GM21737 (cell line): ENCODE data around the gene B4GALT4.
"Not testable (repeated sequence)": the region's sequence is repeated elsewhere in the genome, so short reads cannot be mapped to it uniquely, and the experiment has no call there.

ENCODE experiments used
- ATAC-seq: cut with Tn5 transposase; IDR thresholded peaks from one replicate; pipeline ENCODE4 v1.9.1; 2021; ENCODE audit warnings: mild to moderate bottlenecking, moderate library complexity; ENCODE audit not compliant: unreplicated experiment

The B4GALT4 gene

GRCh38 chr3:119205685-119206084 lies 35.0 kb downstream of the B4GALT4 start:
- no peak for ATAC-seq

DNA sequence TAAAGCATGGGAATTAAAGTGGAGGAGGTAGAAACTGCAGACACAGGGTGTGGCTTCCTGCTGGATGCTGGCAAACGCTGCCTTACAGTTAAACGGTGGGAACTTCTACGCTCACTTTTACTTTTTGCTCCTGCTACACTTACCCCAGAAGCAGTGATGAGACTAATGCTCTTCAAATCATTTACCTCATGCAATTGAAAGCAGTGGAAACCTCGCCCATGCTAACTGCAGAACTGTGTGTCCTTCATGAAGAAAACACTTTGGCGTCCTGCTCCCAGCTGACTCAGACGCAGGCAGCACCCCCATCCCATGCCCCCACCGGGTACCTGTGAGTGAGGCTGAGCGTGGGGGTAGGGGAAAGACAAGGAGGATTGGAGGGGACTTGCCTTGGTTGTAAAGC lies 35.5 kb downstream of the B4GALT4 start:
- ATAC-seq, result no peak

GRCh38 chr3:119195911-119196310 lies 44.8 kb downstream of the B4GALT4 start:
- ATAC-seq, result no peak

DNA sequence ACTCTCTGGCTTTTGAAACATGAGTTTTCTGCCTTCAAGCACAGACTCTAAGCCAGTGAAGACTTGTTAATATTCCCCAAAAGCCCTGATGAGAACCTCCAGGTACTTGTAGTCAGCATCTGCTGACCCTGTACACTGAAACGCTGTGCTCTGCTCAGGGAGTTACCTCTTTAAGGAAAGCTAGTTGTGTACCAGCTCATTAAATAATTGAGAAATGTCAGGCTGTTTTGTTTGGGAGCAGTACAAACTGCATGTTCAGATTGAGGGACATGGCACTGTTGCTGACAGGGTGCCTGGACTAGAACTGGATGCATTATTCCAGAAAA lies 45.6 kb downstream of the B4GALT4 start:
- no peak for ATAC-seq

GRCh38 chr3:119194237-119195150 lies 46.2 kb downstream of the B4GALT4 start:
- no peak for ATAC-seq

GRCh38 chr3:119191800-119192199 lies 48.9 kb downstream of the B4GALT4 start:
- ATAC-seq, result no peak

GRCh38 chr3:119187266-119187665 lies 53.4 kb downstream of the B4GALT4 start:
- ATAC-seq, result no peak

- ATAC-seq, result no peak
These were observed 55.7 kb downstream of the B4GALT4 start for GRCh38 chr3:119184796-119185570.

- ATAC-seq, result no peak
These were observed 56.6 kb downstream of the B4GALT4 start for GRCh38 chr3:119184111-119184510.

GRCh38 chr3:119181765-119182164 lies 58.9 kb downstream of the B4GALT4 start:
- no peak for ATAC-seq

- ATAC-seq, result no peak
These were observed 63.4 kb downstream of the B4GALT4 start for GRCh38 chr3:119177321-119177720.

DNA sequence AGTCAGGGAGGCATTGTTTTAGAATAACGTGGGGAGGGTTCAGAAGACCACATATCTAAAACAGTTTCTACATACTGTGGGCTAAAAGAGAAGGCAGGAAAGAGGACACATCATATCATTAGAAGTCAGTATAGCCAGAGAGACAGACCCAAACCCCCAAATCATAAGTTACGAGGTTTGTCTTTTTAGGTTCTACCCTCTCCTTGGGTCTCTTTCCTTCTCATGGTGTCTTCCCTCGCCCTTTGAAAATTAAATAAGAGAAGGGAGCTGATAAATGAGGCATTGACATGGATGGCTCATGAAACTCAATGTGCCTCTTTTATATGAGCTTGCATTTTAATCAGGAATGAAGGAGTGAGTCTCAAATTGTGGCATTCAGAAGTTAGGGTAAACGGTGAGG lies 63.9 kb downstream of the B4GALT4 start:
- no peak for ATAC-seq

DNA sequence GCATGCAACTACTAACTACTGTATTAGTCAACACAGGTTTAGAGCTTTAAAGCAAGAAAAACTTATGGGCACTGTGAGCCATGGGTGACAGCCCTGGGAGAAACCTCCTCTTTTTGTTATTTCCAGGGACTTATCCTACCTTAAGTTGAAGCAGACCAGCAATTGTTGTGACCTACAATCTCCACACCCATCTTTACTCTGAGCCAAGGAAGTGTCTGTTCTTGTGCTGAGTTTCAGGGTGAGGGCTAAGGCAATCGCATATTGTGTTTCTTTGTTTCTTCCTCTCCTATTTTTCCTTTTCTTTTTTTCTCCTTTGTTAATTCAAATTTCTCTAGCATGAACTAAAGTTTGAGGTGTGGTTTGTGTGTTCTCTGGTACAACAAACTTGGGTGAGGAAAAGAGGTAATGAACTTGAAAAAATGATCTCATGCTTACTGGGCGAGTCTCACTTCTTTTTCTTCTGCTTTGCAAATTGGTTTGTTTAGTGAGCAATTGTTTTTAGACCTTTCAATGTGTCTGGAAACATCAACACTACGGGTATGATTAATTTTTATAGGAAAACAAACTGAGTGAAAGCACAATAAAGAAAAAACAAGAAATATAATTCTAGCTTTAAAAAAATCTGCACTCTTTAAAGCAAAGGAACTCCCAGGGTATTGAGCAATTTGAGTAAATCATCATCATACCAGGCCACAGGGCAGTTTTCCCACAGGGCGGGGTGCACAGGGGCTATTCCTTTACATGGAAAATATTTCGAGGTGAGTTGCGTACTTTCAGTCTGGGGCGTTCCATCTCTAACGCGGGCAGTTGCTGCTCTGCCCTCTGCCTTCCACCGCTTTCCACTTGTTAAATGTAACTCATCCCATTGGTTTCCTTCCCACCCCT lies 64.6 kb downstream of the B4GALT4 start:
- no peak for ATAC-seq

DNA sequence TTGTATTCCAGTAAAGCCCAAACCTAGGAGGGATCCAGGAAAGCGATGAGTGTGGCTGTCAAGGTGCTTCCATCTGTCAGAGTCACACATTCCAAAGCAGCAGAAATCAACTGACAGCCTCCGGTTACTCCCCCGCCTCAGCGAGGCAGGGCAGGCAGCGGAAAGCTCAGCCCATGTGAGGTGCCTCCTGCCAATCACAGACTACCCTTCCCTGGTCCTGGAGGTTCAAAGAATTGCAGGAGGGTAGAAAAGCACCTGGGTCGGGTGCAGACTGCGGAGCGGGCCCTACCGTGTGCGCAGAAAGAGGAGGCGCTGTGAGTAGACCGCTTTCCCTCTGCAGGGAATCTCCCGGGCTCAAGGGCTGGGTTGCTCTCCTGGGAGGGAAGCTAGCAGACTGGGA lies 67.4 kb downstream of the B4GALT4 start, which contains the start of gene UPK1B:
Gene UPK1B (plus strand): TSS at position 274 of the 400 bp plus-strand sequence. CDS start 13,144 bp downstream, outside the sequence.
- no peak for ATAC-seq

DNA sequence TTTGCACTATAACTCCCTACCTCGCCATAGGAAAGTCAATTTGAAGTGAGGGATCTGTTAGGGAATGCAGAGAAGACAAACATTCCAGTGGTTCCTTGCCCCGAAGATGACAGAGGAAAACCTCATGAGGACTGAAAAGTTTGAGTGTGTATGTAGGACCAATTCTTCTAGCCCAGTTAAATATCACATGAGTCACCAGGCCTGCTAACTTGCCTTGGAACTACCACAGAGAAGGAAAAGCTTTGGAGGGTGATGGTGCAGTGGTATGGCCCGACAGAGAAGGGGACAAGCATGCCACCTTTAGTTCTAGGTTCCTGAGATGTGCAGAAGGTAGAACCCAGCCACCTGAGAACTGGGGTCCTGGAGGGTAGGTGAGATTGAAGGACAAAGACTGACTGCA lies 69.9 kb downstream of the B4GALT4 start:
- no peak for ATAC-seq

GRCh38 chr3:119164745-119165144 lies 75.9 kb downstream of the B4GALT4 start:
- ATAC-seq, result not testable (repeated sequence)
